Activated CD8-positive, alpha-beta memory T cell treated with anti-CD3 and anti-CD28 coated beads, Interleukin-2, amount 50 U/mL, for 24 hours (primary cell): ENCODE results near the gene ARID1B.

Experiments used
- DNase-seq: peaks from one replicate; pipeline ENCODE4 v3.0.0-alpha.2; 2020; ENCODE audit errors: extremely low read depth

The ARID1B gene

GRCh38 chr6:157050537-157051265 is 273.5 kb downstream of the ARID1B start:
- DNase-seq: no peak

GRCh38 chr6:157054531-157054979 is 277.4 kb downstream of the ARID1B start:
- no peak for DNase-seq

GRCh38 chr6:157055863-157056262 is 278.7 kb downstream of the ARID1B start:
- no peak for DNase-seq

GRCh38 chr6:157056275-157056674 is 279.1 kb downstream of the ARID1B start:
- no peak for DNase-seq

- no peak for DNase-seq
Measured at GRCh38 chr6:157058574-157058973, 281.4 kb downstream of the ARID1B start.

- DNase-seq: no peak
Measured at GRCh38 chr6:157059781-157060180, 282.6 kb downstream of the ARID1B start.

- DNase-seq: no peak
Measured at GRCh38 chr6:157060440-157060952, 283.3 kb downstream of the ARID1B start.

- DNase-seq: no peak
Measured at GRCh38 chr6:157061770-157062594, 284.8 kb downstream of the ARID1B start.

GRCh38 chr6:157063176-157063905 is 286.2 kb downstream of the ARID1B start:
- DNase-seq: no peak

GRCh38 chr6:157063923-157064322 is 286.7 kb downstream of the ARID1B start:
- no peak for DNase-seq

- no peak for DNase-seq
Measured at GRCh38 chr6:157064502-157064901, 287.3 kb downstream of the ARID1B start.

GRCh38 chr6:157065366-157065765 is 288.2 kb downstream of the ARID1B start:
- DNase-seq: no peak

GRCh38 chr6:157066781-157067491 is 289.8 kb downstream of the ARID1B start:
- no peak for DNase-seq

GRCh38 chr6:157067507-157067906 is 290.3 kb downstream of the ARID1B start:
- DNase-seq: no peak

- no peak for DNase-seq
Measured at GRCh38 chr6:157068691-157069324, 291.6 kb downstream of the ARID1B start.

- no peak for DNase-seq
Measured at GRCh38 chr6:157069585-157069984, 292.4 kb downstream of the ARID1B start.

GRCh38 chr6:157070403-157071107 is 293.4 kb downstream of the ARID1B start:
- no peak for DNase-seq

- no peak for DNase-seq
Measured at GRCh38 chr6:157072128-157072527, 294.9 kb downstream of the ARID1B start.

GRCh38 chr6:157073596-157073995 is 296.4 kb downstream of the ARID1B start:
- no peak for DNase-seq

- DNase-seq: no peak
Measured at GRCh38 chr6:157074969-157075368, 297.8 kb downstream of the ARID1B start.
